GM18868 (cell line): ENCODE measurements around the gene RBM20.

Experiments
- ATAC-seq: cut with Tn5 transposase; IDR thresholded peaks from one replicate; pipeline ENCODE4 v1.9.1; 2021; ENCODE audit warnings: mild to moderate bottlenecking, moderate library complexity; ENCODE audit not compliant: unreplicated experiment

The RBM20 gene

GRCh38 chr10:110863361-110863760 lies 219.2 kb downstream of the RBM20 start:
- ATAC-seq: no peak

GRCh38 chr10:110863956-110864355 lies 219.8 kb downstream of the RBM20 start:
- no peak for ATAC-seq

- peak; percentile 58 for ATAC-seq
Measured at GRCh38 chr10:110864662-110865140, 220.6 kb downstream of the RBM20 start.

- no peak for ATAC-seq
Measured at GRCh38 chr10:110865186-110865808, 221.2 kb downstream of the RBM20 start.

- ATAC-seq: peak; percentile 26
Measured at GRCh38 chr10:110865809-110866482, 221.8 kb downstream of the RBM20 start.

- ATAC-seq: peak; percentile 41
Measured at GRCh38 chr10:110867011-110867806, 223.1 kb downstream of the RBM20 start.

GRCh38 chr10:110867807-110868465 lies 223.8 kb downstream of the RBM20 start:
- ATAC-seq: no peak

- no peak for ATAC-seq
Measured at GRCh38 chr10:110868981-110869380, 224.8 kb downstream of the RBM20 start.

- ATAC-seq: no peak
Measured at GRCh38 chr10:110870823-110871297, 226.7 kb downstream of the RBM20 start.

GRCh38 chr10:110871298-110872084 lies 227.4 kb downstream of the RBM20 start, which contains the start of gene PDCD4:
PDCD4 (plus strand) TSS chr10:110871928; CDS start chr10:110876028, 4,100 bp downstream.
- ATAC-seq: peak; percentile 73

GRCh38 chr10:110872145-110872983 lies 228.2 kb downstream of the RBM20 start:
- ATAC-seq: peak; percentile 37

GRCh38 chr10:110872984-110873923 lies 229.1 kb downstream of the RBM20 start:
- no peak for ATAC-seq

- no peak for ATAC-seq
Measured at GRCh38 chr10:110873951-110874350, 229.8 kb downstream of the RBM20 start.

GRCh38 chr10:110876000-110876399 lies 231.9 kb downstream of the RBM20 start:
- no peak for ATAC-seq

GRCh38 chr10:110876788-110877187 lies 232.7 kb downstream of the RBM20 start:
- ATAC-seq: no peak

GRCh38 chr10:110880012-110880411 lies 235.9 kb downstream of the RBM20 start:
- ATAC-seq: no peak

GRCh38 chr10:110881247-110881646 lies 237.1 kb downstream of the RBM20 start:
- no peak for ATAC-seq

GRCh38 chr10:110881905-110882304 lies 237.8 kb downstream of the RBM20 start:
- ATAC-seq: no peak
